Ovary (tissue), 9 donors: ENCODE data around the gene DTHD1. TPM values are rescaled to one million over a fixed set of nuclear protein-coding genes. Genes with fewer than 3 reads are reported as not detected.

Experiments
- DNase-seq, 5 donors: peaks; one replicate each; pipeline ENCODE4 v3.0.0-alpha.2; 2019 to 2020
- H3K27ac ChIP-seq, 2 donors: fragments of 200-600 bp; one replicate each; pipeline versions ENCODE4 v1.5.1 to v1.8.0; 2019 to 2022
- H3K27me3 ChIP-seq: fragments of 200-600 bp; one replicate; pipeline ENCODE4 v1.8.0; 2022
- H3K36me3 ChIP-seq: fragments of 200-600 bp; sonication (generic); one replicate; pipeline ENCODE4 v1.5.1; 2019
- H3K4me1 ChIP-seq: one replicate; pipeline ENCODE4 v1.8.1; 2013; ENCODE audit warnings: mild to moderate bottlenecking, moderate library complexity; ENCODE audit not compliant: insufficient read depth
- H3K4me3 ChIP-seq: fragments of 200-600 bp; sonication (generic); one replicate; pipeline ENCODE4 v1.5.1; 2017
- H3K9me3 ChIP-seq, 2 donors: fragments of 200-600 bp in 1 of 2; sonication (generic) in 1 of 2; one replicate each; pipeline versions ENCODE4 v1.5.1 to v1.8.1; 2013 to 2019; ENCODE audit warnings: mild to moderate bottlenecking in 1 of 2, moderate library complexity in 1 of 2
- EP300 ChIP-seq: sonication (generic); formaldehyde crosslinking; IDR thresholded peaks from one replicate; pipeline ENCODE4 v1.6.1; 2017; ENCODE audit warnings: antibody characterized with exemption
- POLR2A ChIP-seq: fragments of 450-650 bp; IDR thresholded peaks from one replicate; pipeline ENCODE4 v1.6.1; 2017; ENCODE audit warnings: antibody characterized with exemption, mild to moderate bottlenecking, moderate library complexity
- WGBS, 3 donors: extraction: QIAGEN DNeasy Blood & Tissue Kit in 1 of 3; methylation state at CpG; one replicate each; pipeline versions ENCODE4 v1.1.5 to v1.1.7; 2013 to 2017; 5-methylcytosine and 5-hydroxymethylcytosine counted together
- intact Hi-C, 4 donors: fragments of 100-400 bp; cut with DNase I; formaldehyde crosslinking; loops; one replicate each; pipeline versions ENCODE4 v1.11.0 to v1.15.1; 2022 to 2023
- polyA plus RNA-seq, 2 donors: library from polyadenylated mRNA; stranded (reverse); fragments of 200-250 nt in 1 of 2; fragments of 350-450 nt in 1 of 2; fragmentation: Illumina TruSeq in 1 of 2; extraction: RNeasy Lipid Tissue Mini Kit (QIAGEN cat#74804) in 1 of 2; gene quantifications; one replicate each; pipeline ENCODE4 v1.2.3, GENCODE V29; 2013 to 2014
- total RNA-seq, 7 donors: library from RNA; depleted of rRNA in 2 of 7; stranded (reverse); fragments of >200 nt in 2 of 7; fragmentation: NEBNext Ultra II Directional in 3 of 7; extraction: Animal tissue kit (Norgen Biotek cat#: 25700) in 3 of 7; gene quantifications; one replicate each; pipeline versions ENCODE4 v1.1.0 to v1.2.4, GENCODE V29; 2016 to 2023
- TF ChIP-seq, protein P1 (sequence below), 3 donors: fragments of 450-650 bp in 2 of 3; fragments of 200-600 bp in 1 of 3; IDR thresholded peaks; one replicate each; pipeline versions ENCODE4 v1.5.1 to v1.8.0; 2016 to 2022; ENCODE audit warnings: antibody characterized with exemption in 3 of 3, mild to moderate bottlenecking in 1 of 3
- donor health status: DM: no; HTN: no; CAD: no; lungs with moderate emphysema.
- donor health status: DM: no; HTN: no; CAD: no.
- donor health status: Bipolar disorder and iron deficiency.
- donor health status: DM: yes; HTN: yes; CAD: no.
- donor health status: DM: no; HTN: no; CAD: no.
- donor health status: DM: yes; HTN: yes; CAD: no.

DTHD1 gene
- total and polyA plus RNA-seq, 9 donors, result 0.04 to 14.8 (median 0.99) TPM; not detected in 2

- H3K4me1 ChIP-seq, result no peaks in the 10 kb centered on the region
- TF ChIP-seq EP300 (no peak), POLR2A (no peak)
- TF ChIP-seq, protein P1, sequence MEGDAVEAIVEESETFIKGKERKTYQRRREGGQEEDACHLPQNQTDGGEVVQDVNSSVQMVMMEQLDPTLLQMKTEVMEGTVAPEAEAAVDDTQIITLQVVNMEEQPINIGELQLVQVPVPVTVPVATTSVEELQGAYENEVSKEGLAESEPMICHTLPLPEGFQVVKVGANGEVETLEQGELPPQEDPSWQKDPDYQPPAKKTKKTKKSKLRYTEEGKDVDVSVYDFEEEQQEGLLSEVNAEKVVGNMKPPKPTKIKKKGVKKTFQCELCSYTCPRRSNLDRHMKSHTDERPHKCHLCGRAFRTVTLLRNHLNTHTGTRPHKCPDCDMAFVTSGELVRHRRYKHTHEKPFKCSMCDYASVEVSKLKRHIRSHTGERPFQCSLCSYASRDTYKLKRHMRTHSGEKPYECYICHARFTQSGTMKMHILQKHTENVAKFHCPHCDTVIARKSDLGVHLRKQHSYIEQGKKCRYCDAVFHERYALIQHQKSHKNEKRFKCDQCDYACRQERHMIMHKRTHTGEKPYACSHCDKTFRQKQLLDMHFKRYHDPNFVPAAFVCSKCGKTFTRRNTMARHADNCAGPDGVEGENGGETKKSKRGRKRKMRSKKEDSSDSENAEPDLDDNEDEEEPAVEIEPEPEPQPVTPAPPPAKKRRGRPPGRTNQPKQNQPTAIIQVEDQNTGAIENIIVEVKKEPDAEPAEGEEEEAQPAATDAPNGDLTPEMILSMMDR (IDR thresholded peaks at IDR 0.05), result no peak
- no peaks in the 10 kb centered on the region for H3K9me3 ChIP-seq
- intact Hi-C loops, result no loop called here
- H3K4me3 ChIP-seq, result no peak overlapping the region
- no peaks in the 10 kb centered on the region for H3K27me3 ChIP-seq
- no peaks in the 10 kb centered on the region for H3K36me3 ChIP-seq
- no peak overlapping the region for H3K27ac ChIP-seq
- DNase-seq, result no peak
These were observed 35.2 kb downstream of the DTHD1 start for GRCh38 chr4:36316607-36317006.

GRCh38 chr4:36317721-36318120 is 36.3 kb downstream of the DTHD1 start:
- WGBS, 3 donors, result 70 to 79% (median 77%) methylated on average over 1 of the region's 1 CpG

GRCh38 chr4:36320117-36320896 is 38.9 kb downstream of the DTHD1 start:
- Histone ChIP-seq H3K4me1 (no peaks in the 10 kb centered on the region), H3K9me3 (no peaks in the 10 kb centered on the region), H3K36me3 (no peaks in the 10 kb centered on the region), H3K27me3 (no peaks in the 10 kb centered on the region), H3K4me3 (no peak overlapping the region), H3K27ac (no peak overlapping the region)
- no peak for DNase-seq
- WGBS, 3 donors, result 74 to 83% (median 79%) methylated on average over 6 of the region's 6 CpGs
- intact Hi-C loops, result no loop called here
- TF ChIP-seq EP300 (no peak), POLR2A (no peak)
- TF ChIP-seq, protein P1 (IDR thresholded peaks at IDR 0.05), result no peak

More at GRCh38 chr4:36317721-36318120, 36.3 kb downstream of the DTHD1 start:
- H3K36me3 ChIP-seq, result no peaks in the 10 kb centered on the region
- no peak overlapping the region for H3K27ac ChIP-seq
- intact Hi-C loops, result no loop called here
- H3K4me3 ChIP-seq, result no peak overlapping the region
- no peak for DNase-seq
- no peaks in the 10 kb centered on the region for H3K27me3 ChIP-seq
- H3K9me3 ChIP-seq, result no peaks in the 10 kb centered on the region
- no peak for TF ChIP-seq POLR2A
- TF ChIP-seq EP300, result no peak
- TF ChIP-seq, protein P1 (IDR thresholded peaks at IDR 0.05), result no peak
- H3K4me1 ChIP-seq, result no peaks in the 10 kb centered on the region

- H3K27me3 ChIP-seq, result no peaks in the 10 kb centered on the region
- WGBS, 3 donors, result 47 to 74% (median 73%) methylated on average over 4 of the region's 4 CpGs
- DNase-seq, result no peak
- no peak overlapping the region for H3K27ac ChIP-seq
- no peaks in the 10 kb centered on the region for H3K36me3 ChIP-seq
- no peaks in the 10 kb centered on the region for H3K4me1 ChIP-seq
- TF ChIP-seq, protein P1 (IDR thresholded peaks at IDR 0.05), result no peak
- TF ChIP-seq EP300, result no peak
- no peak for TF ChIP-seq POLR2A
- no peaks in the 10 kb centered on the region for H3K9me3 ChIP-seq
- intact Hi-C loops, result no loop called here
- no peak overlapping the region for H3K4me3 ChIP-seq
These were observed 39.8 kb downstream of the DTHD1 start for GRCh38 chr4:36321176-36321575.
